ENCODE measurements around the gene MTMR6. TPM values are rescaled to one million over a fixed set of nuclear protein-coding genes. Genes with fewer than 3 reads are reported as not detected.

Gene MTMR6
- total RNA-seq, 2 donors from 2014 or later: 13.8 to 28.9 TPM

DNA sequence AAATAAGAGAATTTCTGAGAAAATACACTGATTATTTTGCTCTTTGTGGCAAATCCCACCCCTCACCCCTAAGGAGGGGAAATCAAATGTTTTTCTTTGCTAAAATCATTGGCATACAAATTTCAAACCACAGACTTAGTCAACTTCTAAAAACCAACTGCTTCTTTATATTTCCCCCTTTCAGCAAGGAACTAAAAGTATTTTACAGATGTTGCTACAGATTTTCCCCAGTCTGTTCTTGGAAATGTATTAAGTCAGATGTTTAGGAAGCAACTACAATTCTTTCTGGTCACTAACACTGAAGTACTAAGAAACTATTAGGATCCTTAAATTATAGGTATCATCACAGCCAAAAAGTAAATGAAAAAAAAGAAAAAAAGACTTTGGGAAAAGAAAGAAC, 6.9 kb downstream of the MTMR6 start:
- TF ChIP-seq, protein P1, sequence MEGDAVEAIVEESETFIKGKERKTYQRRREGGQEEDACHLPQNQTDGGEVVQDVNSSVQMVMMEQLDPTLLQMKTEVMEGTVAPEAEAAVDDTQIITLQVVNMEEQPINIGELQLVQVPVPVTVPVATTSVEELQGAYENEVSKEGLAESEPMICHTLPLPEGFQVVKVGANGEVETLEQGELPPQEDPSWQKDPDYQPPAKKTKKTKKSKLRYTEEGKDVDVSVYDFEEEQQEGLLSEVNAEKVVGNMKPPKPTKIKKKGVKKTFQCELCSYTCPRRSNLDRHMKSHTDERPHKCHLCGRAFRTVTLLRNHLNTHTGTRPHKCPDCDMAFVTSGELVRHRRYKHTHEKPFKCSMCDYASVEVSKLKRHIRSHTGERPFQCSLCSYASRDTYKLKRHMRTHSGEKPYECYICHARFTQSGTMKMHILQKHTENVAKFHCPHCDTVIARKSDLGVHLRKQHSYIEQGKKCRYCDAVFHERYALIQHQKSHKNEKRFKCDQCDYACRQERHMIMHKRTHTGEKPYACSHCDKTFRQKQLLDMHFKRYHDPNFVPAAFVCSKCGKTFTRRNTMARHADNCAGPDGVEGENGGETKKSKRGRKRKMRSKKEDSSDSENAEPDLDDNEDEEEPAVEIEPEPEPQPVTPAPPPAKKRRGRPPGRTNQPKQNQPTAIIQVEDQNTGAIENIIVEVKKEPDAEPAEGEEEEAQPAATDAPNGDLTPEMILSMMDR (IDR thresholded peaks at IDR 0.05): no peak
- H3K9me3 ChIP-seq: no peaks in the 10 kb centered on the region
- no peak overlapping the region for H3K27ac ChIP-seq
- no peak overlapping the region for H3K4me3 ChIP-seq
- H3K4me1 ChIP-seq (ENCODE audit: control insufficient read depth in 1 of 2, low read depth in 2 of 2): peaks cover 2 to 9% of the 10 kb centered on the region in 2 donors
- no peaks in the 10 kb centered on the region for H3K36me3 ChIP-seq
- no peaks in the 10 kb centered on the region for H3K27me3 ChIP-seq (replicated peaks; ENCODE audit: insufficient read depth)
- ATAC-seq (ENCODE audit: insufficient number of reproducible peaks, low FRiP score, low read depth) (no peak), DNase-seq (ENCODE audit: low spot score) (no peak)

DNA sequence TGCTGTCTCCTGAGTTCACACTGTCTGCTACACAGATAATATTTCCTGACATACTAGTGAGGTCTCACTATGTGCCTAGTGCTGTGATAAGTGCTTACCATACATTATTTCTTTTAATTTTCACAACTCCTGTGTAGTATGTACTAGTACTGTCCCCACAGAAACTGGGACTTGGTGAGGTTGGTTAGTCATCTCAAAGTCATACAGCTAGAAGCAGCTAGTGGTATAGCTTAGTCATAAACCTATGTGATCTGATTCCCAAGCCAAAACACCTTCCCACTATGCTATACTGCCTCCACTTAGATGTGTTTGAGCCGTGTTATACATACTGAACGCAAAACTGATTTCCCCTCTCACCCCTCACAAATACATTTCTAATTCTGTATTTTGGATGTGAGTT, 10.5 kb downstream of the MTMR6 start:
- no peak for ATAC-seq (ENCODE audit: insufficient number of reproducible peaks, low FRiP score, low read depth)
- no peak for DNase-seq (ENCODE audit: low spot score)
- H3K27me3 ChIP-seq (replicated peaks; ENCODE audit: insufficient read depth): no peaks in the 10 kb centered on the region
- H3K4me3 ChIP-seq: no peak overlapping the region
- TF ChIP-seq, protein P1 (IDR thresholded peaks at IDR 0.05): no peak
- peaks cover 0 to 3% of the 10 kb centered on the region in 2 donors for H3K4me1 ChIP-seq (ENCODE audit: control insufficient read depth in 1 of 2, low read depth in 2 of 2)
- H3K27ac ChIP-seq: no peak overlapping the region
- H3K9me3 ChIP-seq: no peaks in the 10 kb centered on the region
- H3K36me3 ChIP-seq: no peaks in the 10 kb centered on the region

DNA sequence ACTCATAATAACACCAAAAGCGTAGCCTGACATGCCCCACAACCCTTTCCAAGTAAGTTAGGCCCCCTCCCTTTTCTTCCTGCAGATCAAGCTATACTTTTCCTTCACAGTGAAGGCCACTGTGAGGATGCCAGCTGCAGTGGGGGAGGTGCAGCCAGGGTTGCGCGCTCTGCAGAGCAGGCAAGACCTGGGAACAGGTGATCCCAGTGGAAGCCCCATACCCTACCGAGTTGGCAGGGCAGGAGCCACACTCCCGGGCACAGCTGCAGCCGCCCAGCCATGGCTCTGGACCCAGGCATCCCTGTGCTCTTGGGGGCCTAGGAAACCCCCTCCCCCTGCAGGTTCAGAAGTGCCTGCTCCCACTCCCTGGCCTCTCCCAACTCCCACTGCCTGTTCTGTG, 18.7 kb downstream of the MTMR6 start:
- Histone ChIP-seq H3K27ac (no peak overlapping the region), H3K9me3 (no peaks in the 10 kb centered on the region), H3K36me3 (peaks cover 13% of the 10 kb centered on the region), H3K4me1 (ENCODE audit: control insufficient read depth in 1 of 2, low read depth in 2 of 2) (no peaks in the 10 kb centered on the region), H3K27me3 (replicated peaks; ENCODE audit: insufficient read depth) (no peaks in the 10 kb centered on the region), H3K4me3 (no peak overlapping the region)
- DNase-seq (ENCODE audit: low spot score) (no peak), ATAC-seq (ENCODE audit: insufficient number of reproducible peaks, low FRiP score, low read depth) (no peak)
- TF ChIP-seq, protein P1 (IDR thresholded peaks at IDR 0.05): no peak

DNA sequence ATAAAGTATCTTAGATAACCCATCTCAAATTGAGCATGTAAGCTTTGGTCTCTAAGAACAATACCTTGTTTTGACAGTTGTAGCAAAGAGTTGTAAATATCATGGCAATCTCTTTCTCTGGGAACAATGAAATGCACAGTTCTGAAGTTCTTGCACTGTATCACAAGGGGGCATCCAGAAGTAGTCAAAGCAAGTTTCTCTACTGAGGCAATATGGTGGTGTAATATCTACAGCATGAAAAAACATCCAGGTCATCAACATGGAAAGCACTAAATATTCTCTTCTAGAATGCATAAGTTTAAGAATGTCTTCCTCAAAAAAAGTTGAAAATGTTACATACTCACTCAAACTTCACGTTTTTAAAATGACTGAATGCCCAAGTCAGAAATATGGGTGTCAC, 19.6 kb downstream of the MTMR6 start:
- DNase-seq (ENCODE audit: low spot score) (no peak), ATAC-seq (ENCODE audit: insufficient number of reproducible peaks, low FRiP score, low read depth) (no peak)
- no peak overlapping the region for H3K4me3 ChIP-seq
- H3K27ac ChIP-seq: no peak overlapping the region
- no peaks in the 10 kb centered on the region for H3K4me1 ChIP-seq (ENCODE audit: control insufficient read depth in 1 of 2, low read depth in 2 of 2)
- H3K27me3 ChIP-seq (replicated peaks; ENCODE audit: insufficient read depth): no peaks in the 10 kb centered on the region
- peaks cover 20% of the 10 kb centered on the region for H3K36me3 ChIP-seq
- TF ChIP-seq, protein P1 (IDR thresholded peaks at IDR 0.05): no peak
- no peaks in the 10 kb centered on the region for H3K9me3 ChIP-seq

DNA sequence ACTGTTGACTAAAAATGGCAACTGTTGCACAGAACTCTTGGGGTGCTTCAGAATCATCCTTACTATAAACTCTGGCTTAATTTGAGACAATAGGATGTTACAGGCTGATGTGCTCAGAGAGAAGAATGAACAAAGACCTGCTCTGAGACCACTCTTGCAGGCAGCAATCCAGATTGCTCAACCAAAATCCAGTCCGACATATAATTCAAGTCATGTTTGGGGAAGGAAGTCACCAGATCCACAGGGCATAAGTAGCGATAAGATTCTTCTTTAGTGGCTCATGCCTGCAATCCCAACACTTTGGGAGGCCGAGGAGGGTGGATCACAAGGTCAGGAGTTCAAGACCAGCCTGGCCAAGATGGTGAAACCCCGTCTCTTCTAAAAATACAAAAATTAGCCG, 20.6 kb downstream of the MTMR6 start:
- ATAC-seq (ENCODE audit: insufficient number of reproducible peaks, low FRiP score, low read depth) (no peak), DNase-seq (ENCODE audit: low spot score) (no peak)
- Histone ChIP-seq H3K27me3 (replicated peaks; ENCODE audit: insufficient read depth) (no peaks in the 10 kb centered on the region), H3K27ac (no peak overlapping the region), H3K4me1 (ENCODE audit: control insufficient read depth in 1 of 2, low read depth in 2 of 2) (no peaks in the 10 kb centered on the region), H3K4me3 (no peak overlapping the region), H3K9me3 (no peaks in the 10 kb centered on the region), H3K36me3 (peaks cover 22% of the 10 kb centered on the region)
- TF ChIP-seq, protein P1 (IDR thresholded peaks at IDR 0.05): no peak

Data from thoracic aorta (tissue), 2 donors.